ENCODE results near the gene IPO11. TPM values are rescaled to one million over a fixed set of nuclear protein-coding genes. Genes with fewer than 3 reads are reported as not detected.
"Not testable (repeated sequence)": the region's sequence is repeated elsewhere in the genome, so short reads cannot be mapped to it uniquely, and the experiment has no call there.

IPO11 gene
- total RNA-seq, 4 donors from 2014 or later = 20.8 to 48.2 (median 23.6) TPM

GRCh38 chr5:62509806-62510205 lies 97.2 kb downstream of the IPO11 start:
- DNase-seq (ENCODE audit: low spot score) (no peak), ATAC-seq (ENCODE audit: low FRiP score) (no peak)
- TF ChIP-seq, protein P1, sequence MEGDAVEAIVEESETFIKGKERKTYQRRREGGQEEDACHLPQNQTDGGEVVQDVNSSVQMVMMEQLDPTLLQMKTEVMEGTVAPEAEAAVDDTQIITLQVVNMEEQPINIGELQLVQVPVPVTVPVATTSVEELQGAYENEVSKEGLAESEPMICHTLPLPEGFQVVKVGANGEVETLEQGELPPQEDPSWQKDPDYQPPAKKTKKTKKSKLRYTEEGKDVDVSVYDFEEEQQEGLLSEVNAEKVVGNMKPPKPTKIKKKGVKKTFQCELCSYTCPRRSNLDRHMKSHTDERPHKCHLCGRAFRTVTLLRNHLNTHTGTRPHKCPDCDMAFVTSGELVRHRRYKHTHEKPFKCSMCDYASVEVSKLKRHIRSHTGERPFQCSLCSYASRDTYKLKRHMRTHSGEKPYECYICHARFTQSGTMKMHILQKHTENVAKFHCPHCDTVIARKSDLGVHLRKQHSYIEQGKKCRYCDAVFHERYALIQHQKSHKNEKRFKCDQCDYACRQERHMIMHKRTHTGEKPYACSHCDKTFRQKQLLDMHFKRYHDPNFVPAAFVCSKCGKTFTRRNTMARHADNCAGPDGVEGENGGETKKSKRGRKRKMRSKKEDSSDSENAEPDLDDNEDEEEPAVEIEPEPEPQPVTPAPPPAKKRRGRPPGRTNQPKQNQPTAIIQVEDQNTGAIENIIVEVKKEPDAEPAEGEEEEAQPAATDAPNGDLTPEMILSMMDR (IDR thresholded peaks at IDR 0.05) = no peak

GRCh38 chr5:62513085-62513484 lies 100.5 kb downstream of the IPO11 start:
- DNase-seq (ENCODE audit: low spot score); ATAC-seq (ENCODE audit: low FRiP score): not testable (repeated sequence)

DNA sequence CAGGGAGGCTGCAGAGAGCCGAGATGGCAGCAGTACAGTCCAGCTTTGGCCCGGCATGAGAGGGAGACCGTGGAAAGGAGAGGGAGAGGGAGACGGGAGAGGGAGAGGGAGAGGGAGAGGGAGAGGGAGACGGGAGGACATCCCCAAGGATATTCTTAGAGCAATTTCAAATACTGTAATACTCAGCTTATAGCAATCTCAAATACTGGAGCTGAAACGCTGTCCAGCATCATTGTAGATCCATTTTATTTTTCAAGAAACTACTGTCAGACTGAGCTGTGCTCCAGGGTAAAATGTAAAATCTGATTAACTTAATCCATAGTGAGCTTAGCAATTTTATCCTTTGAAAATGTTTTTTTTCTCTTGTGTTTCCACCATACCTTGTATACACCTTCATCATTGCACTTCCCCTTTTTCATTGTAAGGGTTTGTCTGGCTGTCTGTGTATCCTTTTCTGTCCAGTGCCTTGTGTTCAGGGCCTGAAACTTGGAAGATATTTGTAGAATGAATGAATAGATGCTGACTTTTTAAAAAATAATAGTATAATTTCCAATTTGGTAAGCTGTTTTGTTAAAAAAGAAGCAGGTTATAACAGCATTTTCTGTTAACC lies 102.1 kb downstream of the IPO11 start:
- DNase-seq (ENCODE audit: low spot score) (no peak), ATAC-seq (ENCODE audit: low FRiP score) (no peak)
- TF ChIP-seq, protein P1 (IDR thresholded peaks at IDR 0.05) = no peak

GRCh38 chr5:62520812-62521211 lies 108.2 kb downstream of the IPO11 start:
- not testable (repeated sequence) for ATAC-seq (ENCODE audit: low FRiP score)

DNA sequence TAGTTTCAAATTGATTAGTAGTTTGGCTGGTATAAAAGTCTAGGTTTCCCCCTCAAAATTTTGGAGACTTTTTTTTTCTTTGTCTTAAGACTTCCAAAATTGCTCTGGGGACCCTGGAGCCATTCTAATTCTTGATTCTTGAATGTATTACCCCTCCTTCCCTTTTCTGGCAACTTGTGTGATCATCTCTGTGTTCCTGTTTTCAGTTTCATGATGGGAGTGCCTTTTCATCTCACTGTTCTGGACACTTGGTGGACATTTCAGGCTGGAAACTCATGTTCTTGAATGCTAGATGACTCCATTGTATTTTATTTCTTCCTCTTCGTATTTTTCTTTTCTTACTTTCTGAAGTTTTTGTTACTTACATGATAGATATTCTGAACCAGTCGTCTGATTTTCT lies 108.8 kb downstream of the IPO11 start:
- ATAC-seq (ENCODE audit: low FRiP score) = no peak
- DNase-seq (ENCODE audit: low spot score) = no peak
- TF ChIP-seq, protein P1 (IDR thresholded peaks at IDR 0.05) = no peak

More at GRCh38 chr5:62520812-62521211, 108.2 kb downstream of the IPO11 start:
- DNase-seq (ENCODE audit: low spot score) = not testable (repeated sequence)

- TF ChIP-seq, protein P1 (IDR thresholded peaks at IDR 0.05) = no peak
- DNase-seq (ENCODE audit: low spot score) (no peak), ATAC-seq (ENCODE audit: low FRiP score) (no peak)
Observed at GRCh38 chr5:62522811-62523210, 110.2 kb downstream of the IPO11 start.

GRCh38 chr5:62533597-62533996 lies 121.0 kb downstream of the IPO11 start:
- TF ChIP-seq, protein P1 (IDR thresholded peaks at IDR 0.05) = no peak
- ATAC-seq (ENCODE audit: low FRiP score) (no peak), DNase-seq (ENCODE audit: low spot score) (no peak)

DNA sequence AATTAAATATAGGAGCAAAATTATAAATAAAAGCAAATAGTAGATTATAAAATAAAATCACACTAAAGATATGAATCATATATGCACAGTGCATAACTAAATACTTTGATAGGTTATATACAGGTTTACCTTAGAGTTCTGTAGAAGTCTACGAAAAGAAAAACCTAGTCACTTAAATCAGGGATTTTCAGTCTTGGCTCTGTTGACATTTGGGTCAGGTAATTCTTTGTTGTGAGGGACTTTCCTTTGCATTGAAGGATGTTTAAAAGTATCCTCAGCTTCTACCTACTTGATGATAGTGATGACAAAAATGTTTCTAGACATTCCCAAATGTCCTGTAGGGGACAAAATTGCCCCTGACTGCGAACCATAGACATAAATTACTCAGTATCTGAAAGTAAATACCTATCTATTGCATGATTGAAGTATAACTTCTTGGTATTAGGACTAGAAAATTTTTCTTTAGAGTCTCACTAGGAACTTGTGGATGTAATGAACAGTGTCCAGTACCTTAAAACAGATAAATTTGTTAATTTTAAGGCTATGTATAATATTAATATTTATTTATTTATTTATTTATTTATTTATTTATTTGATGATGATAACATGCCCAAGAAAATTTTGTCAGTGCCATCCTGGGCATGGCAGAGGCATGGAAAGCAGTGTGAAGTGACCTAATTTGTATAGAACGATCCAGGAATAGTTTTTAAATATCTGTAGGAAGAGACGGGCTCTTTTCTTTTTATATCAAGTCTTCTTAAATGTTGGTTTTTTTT lies 122.1 kb downstream of the IPO11 start:
- no peak for ATAC-seq (ENCODE audit: low FRiP score)
- TF ChIP-seq, protein P1 (IDR thresholded peaks at IDR 0.05) = no peak
- DNase-seq (ENCODE audit: low spot score) = no peak
